Measurements from ENCODE around the gene ANKRD35.
A peak's percentile ranks its signal among the peaks of the same experiment; 100 is the strongest.
"Not testable (repeated sequence)": the region's sequence is repeated elsewhere in the genome, so short reads cannot be mapped to it uniquely, and the experiment has no call there.

Gene ANKRD35

GRCh38 chr1:145858238-145858900 lies 27.3 kb downstream of the ANKRD35 start:
- DNase-seq (ENCODE audit: low spot score): no peak

DNA sequence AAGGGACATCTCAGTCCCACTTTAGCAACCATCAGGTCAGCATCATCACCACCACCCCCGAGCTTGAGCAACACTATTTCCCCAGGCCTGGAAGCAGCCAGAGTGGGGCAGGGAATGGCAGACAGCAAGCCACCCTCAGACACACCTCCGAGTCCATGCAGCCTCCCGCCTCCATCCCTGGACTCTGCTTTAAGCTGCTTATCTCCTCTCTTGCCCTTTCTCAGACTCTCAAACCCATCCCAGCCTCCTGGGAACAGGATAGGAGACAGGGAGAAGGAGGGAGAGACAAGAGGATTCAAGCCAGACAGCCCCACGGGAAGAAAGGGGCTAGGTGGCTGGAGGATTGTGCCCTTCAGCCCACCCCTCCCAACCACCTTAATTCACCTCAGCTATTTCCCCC lies 28.5 kb downstream of the ANKRD35 start:
- no peak for DNase-seq (ENCODE audit: low spot score)

GRCh38 chr1:145855426-145855948 lies 30.2 kb downstream of the ANKRD35 start:
- no peak for DNase-seq (ENCODE audit: low spot score)

DNA sequence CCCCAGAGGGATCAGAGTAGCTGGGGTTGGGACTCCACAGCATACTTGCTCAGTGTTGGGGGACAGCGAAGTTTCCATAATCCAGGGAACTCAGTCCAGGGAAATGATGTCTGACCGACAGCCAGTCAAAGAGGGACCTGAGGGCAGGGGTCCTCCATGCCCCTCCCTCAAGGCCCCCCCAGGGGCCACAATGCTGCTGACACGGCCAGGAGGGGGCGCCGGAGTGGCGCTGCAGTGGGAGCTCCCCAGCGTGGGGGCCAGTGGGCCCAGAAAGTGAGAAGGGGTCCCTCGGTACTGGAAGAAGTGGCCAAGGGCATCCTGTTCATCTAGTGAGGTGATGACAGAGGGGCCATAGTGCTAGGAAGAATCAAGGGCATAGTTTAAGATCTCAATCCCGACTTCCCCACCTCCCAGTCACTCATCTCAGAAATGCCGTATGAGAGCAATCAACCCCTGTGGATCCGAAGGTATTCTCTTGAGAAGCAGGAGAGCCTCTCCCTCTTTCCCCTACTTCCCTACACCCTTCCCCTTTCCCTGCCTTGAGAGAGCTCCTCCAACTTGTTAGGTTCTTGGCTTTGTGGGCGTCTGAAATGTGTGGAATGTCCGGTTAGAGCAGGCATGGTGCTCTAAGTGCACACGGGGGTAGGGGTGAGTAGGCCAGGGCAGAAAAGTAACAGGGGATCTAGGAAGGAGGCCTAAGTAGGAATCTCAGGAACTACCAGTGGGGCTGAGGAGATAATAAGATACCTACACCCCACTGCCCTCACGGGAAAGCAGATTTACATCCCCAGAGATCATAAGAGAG lies 36.1 kb downstream of the ANKRD35 start:
- no peak for DNase-seq (ENCODE audit: low spot score)

- no peak for DNase-seq (ENCODE audit: low spot score)
These were observed 37.8 kb downstream of the ANKRD35 start for GRCh38 chr1:145847827-145848226.

- DNase-seq (ENCODE audit: low spot score): no peak
These were observed 39.5 kb downstream of the ANKRD35 start for GRCh38 chr1:145846201-145846612.

DNA sequence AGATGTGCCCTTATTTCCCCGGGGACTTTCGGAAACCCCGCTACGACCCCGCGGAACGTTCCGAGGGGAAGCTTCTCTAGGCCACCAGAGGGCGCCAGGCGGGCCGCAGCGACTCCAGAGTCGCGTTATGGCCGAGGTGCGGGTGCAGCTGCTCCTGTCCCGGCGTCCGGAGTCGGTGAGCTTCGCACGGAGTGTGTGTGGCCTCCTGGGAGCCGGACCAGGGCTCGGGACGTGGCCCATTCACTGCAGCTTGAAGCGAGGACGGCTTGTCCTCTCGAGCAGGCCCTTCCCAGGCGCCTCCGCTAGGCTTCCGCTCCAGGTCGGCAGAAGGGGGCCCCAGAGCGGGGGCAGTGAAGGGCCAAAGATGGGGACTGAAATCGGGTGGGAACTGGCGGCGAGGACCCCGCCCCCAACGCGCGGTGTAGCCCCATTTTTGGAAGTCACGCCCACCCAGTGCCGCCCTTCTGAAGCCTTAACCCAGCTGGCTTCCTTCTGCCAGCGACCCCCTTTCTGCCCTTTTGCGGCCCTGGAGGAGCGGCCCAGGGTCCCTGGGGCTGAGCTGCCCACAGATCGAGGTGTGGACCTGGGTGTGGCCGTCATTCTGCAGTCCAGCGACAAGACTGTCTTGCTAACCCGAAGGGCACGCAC lies 40.0 kb downstream of the ANKRD35 start, which contains the start of gene NUDT17:
Gene NUDT17 (plus strand): TSS at position 117 of the 648 bp plus-strand sequence. CDS start 11 bp downstream, at position 128.
- DNase-seq (ENCODE audit: low spot score): peak; percentile 65

GRCh38 chr1:145845144-145845513 lies 40.5 kb downstream of the ANKRD35 start:
- DNase-seq (ENCODE audit: low spot score): no peak

- DNase-seq (ENCODE audit: low spot score): no peak
These were observed 42.6 kb downstream of the ANKRD35 start for GRCh38 chr1:145843031-145843430.

- no peak for DNase-seq (ENCODE audit: low spot score)
These were observed 48.0 kb downstream of the ANKRD35 start for GRCh38 chr1:145837656-145838055.

GRCh38 chr1:145830810-145831209 lies 54.9 kb downstream of the ANKRD35 start:
- DNase-seq (ENCODE audit: low spot score): not testable (repeated sequence)

DNA sequence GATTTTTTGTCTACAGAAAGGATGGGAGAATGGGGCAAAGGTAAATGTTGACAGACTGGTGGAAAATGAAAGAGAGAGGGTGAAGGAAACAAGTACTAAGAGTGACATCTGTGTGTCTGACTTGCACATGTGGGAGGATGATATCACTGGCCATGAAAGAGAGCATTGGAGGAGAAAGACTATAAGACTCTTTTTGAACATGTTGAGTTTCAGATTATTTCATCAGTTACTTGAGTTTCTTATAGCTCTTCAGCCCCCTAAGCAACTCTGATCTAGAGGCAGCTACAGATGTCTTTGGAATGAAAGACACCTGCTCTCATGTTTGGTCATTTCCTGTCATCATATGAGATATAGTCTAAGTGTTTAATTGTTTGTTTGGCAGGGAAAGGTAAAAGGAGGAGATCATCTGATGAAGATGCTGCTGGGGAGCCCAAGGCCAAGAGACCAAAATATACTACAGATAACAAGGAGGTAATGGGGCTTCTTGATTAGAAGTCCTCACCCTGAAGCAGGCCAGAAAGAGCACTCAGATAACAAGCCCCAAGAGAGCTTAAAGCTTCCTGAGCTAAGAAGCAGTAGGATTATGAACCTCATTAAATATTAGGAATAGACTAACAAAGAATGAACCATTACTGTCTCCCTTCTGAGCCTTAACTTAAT lies 57.2 kb downstream of the ANKRD35 start:
- no peak for DNase-seq (ENCODE audit: low spot score)

GRCh38 chr1:145827966-145828365 lies 57.7 kb downstream of the ANKRD35 start:
- no peak for DNase-seq (ENCODE audit: low spot score)

DNA sequence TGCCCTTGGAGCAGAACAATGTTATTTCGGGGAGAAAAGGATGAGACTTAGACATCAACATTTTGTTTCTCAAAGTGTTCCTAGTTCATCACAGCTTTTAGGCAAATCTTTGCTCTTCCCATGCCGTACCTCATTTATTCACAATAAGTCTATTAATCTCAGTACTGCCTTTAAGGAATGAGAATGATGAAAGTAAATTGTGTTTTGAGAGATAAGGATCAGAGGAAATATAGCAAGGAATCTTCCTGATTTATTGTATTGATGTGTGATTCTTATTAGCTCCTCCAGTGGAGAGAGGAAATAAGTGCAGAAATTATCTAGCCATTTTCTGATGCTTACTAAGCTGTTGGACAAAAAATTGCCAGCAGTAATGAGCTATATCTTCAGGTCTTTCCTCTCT lies 59.6 kb downstream of the ANKRD35 start:
- DNase-seq (ENCODE audit: low spot score): no peak

GRCh38 chr1:145824499-145824842 lies 61.2 kb downstream of the ANKRD35 start:
- no peak for DNase-seq (ENCODE audit: low spot score)

- peak; percentile 92 for DNase-seq (ENCODE audit: low spot score)
These were observed 61.8 kb downstream of the ANKRD35 start, which contains the start of the genes POLR3C and RNF115 for GRCh38 chr1:145823565-145824498. Gene POLR3C (plus strand): TSS chr1:145824200. CDS start chr1:145825777, 1,577 bp downstream. Gene RNF115 (minus strand): TSS chr1:145824095. CDS start chr1:145823873, 222 bp downstream.

DNA sequence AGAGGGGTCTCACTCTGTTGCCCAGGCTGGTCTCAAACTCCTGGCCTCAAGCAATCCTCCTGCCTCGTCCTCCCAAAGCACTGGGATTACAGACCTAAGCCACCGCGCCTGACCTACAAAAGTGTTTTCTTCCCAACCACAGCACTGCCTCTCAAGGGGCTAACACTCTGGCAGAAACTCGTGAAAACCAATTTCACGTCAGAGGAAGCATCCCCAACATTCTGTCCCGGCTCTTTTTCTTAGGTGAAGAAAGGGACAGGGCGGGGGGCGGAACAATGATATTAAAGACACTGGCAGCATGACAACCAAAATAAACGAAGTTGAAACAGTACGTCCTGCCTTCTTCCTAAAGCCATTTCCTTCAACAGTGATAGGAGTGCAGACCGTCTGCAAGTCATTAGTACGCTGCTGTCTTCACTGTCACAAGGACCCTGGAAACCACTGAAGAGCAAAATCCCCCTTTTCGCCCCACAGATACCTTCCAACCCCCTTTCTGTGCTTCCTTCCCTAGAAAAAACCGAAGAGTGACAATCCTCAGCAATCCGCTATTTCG lies 62.8 kb downstream of the ANKRD35 start:
- not testable (repeated sequence) for DNase-seq (ENCODE audit: low spot score)

DNA sequence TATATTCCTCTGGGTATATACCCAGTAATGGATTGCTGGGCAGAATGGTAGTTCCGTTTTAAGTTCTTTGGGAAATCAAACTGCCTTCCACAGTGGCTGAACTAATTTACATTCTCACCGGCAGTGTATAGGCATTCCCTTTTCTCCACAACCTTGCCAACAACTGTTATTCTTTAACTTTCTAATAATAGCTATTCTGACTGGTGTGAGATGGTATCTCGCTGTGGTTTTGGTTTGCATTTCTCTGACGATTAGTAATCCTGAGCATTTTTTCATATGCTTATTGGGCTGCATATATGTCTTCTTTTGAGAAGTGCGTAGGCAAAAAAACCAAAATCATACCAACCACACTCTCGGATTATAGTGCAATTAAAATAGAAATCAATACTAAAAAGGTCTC lies 67.6 kb downstream of the ANKRD35 start:
- DNase-seq (ENCODE audit: low spot score): not testable (repeated sequence)
